GM12891 (cell line): ENCODE measurements around the gene SLC15A3.

Experiments used
- POLR2A ChIP-seq: IDR thresholded peaks from 2 replicates; pipeline ENCODE4 v1.6.1; 2011; ENCODE audit warnings: low read depth, low read length, control low read depth
- POLR2AphosphoS5 ChIP-seq: IDR thresholded peaks from 2 replicates; pipeline ENCODE4 v1.6.1; 2011; ENCODE audit warnings: low read depth, low read length, control low read depth
- SPI1 ChIP-seq: IDR thresholded peaks from 2 replicates; pipeline ENCODE4 v1.6.1; 2011; ENCODE audit warnings: low read depth, low read length, control low read depth
- TAF1 ChIP-seq: IDR thresholded peaks from 2 replicates; pipeline ENCODE4 v1.6.1; 2011; ENCODE audit warnings: low read depth, low read length, control low read depth

GRCh38 chr11:60921777-60922335 lies 30.1 kb downstream of the SLC15A3 start:
- no peak for TF ChIP-seq POLR2AphosphoS5
- no peak for TF ChIP-seq TAF1
- TF ChIP-seq POLR2A, result no peak
- no peak for TF ChIP-seq SPI1
